GM12878 (cell line): ENCODE data around the gene BCKDHB. TPM values are rescaled to one million over a fixed set of nuclear protein-coding genes. Genes with fewer than 3 reads are reported as not detected.

ENCODE experiments used
- ATAC-seq: fragments of 200-7000 bp; cut with Tn5 transposase; 3 replicates; pipeline ENCODE4 v1.9.1; 2020; ENCODE audit warnings: mild to moderate bottlenecking, moderate library complexity
- BruUV-seq: library from RNA; stranded (reverse); fragments of 400-500 nt; replicated peaks from 2 replicates; lab custom pipeline; 2021; lab: Mats Ljungman, UMichigan
- CTCF ChIA-PET: fragments of 300-600 bp; sonication (Branson Sonifier 250); formaldehyde crosslinking; extraction: SDS; loops from one replicate; lab custom pipeline; 2021; ENCODE audit warnings: inconsistent platforms; lab: Yijun Ruan, JAX
- POLR2A ChIA-PET: fragments of 350-600 bp; formaldehyde crosslinking; extraction: SDS; loops from one replicate; lab custom pipeline; 2021; ENCODE audit warnings: inconsistent platforms; lab: Charles Lee
- RAD21 ChIA-PET: fragments of 300-600 bp; sonication (Branson Sonifier 250); formaldehyde crosslinking; loops from one replicate; lab custom pipeline; 2023; ENCODE audit warnings: antibody characterized with exemption; ENCODE audit not compliant: unreplicated experiment; lab: Charles Lee
- SMC1A ChIA-PET: fragments of 300-600 bp; sonication (Branson Sonifier 250); formaldehyde crosslinking; loops from one replicate; lab custom pipeline; 2023; ENCODE audit not compliant: unreplicated experiment, uncharacterized antibody; lab: Charles Lee
- DNase-seq: peaks from one replicate; pipeline ENCODE4 v3.0.0-alpha.2; 2011; ENCODE audit warnings: low read depth, low spot score
- FAIRE-seq: peaks from 3 replicates; lab custom pipeline; 2011; peaks lifted over from hg19 to GRCh38; lab: Jason Lieb, UNC
- H2AFZ ChIP-seq: 2 replicates; pipeline ENCODE4 v1.6.0; 2011; ENCODE audit warnings: low read depth, low read length, control low read depth; ENCODE audit not compliant: control insufficient read depth
- H3K27ac ChIP-seq: 2 replicates; pipeline ENCODE4 v1.5.1; 2011; ENCODE audit warnings: control low read depth; ENCODE audit not compliant: control insufficient read depth, insufficient read depth
- H3K27me3 ChIP-seq, 2 experiments: replicated peaks in 1 of 2; 2 replicates each; pipeline versions ENCODE4 v1.6.0 to v1.6.1; 2011; ENCODE audit warnings: low read length in 1 of 2; ENCODE audit not compliant: control insufficient read depth in 2 of 2, insufficient read depth in 2 of 2
- H3K36me3 ChIP-seq, 2 experiments: 2 replicates each; pipeline ENCODE4 v1.5.1; 2011; ENCODE audit warnings: low read length in 1 of 2; ENCODE audit not compliant: control insufficient read depth in 2 of 2, insufficient read depth in 2 of 2
- H3K4me1 ChIP-seq: 2 replicates; pipeline ENCODE4 v1.6.1; 2011; ENCODE audit warnings: mild to moderate bottlenecking, low read length, moderate library complexity, mixed read lengths; ENCODE audit not compliant: control insufficient read depth, insufficient read depth
- H3K4me2 ChIP-seq: 2 replicates; pipeline ENCODE4 v1.6.0; 2011; ENCODE audit warnings: control low read depth; ENCODE audit not compliant: control insufficient read depth, insufficient read depth
- H3K4me3 ChIP-seq: fragments of 200-600 bp; sonication (generic); 2 replicates; pipeline ENCODE4 v1.5.1; 2016
- H3K79me2 ChIP-seq: 2 replicates; pipeline ENCODE4 v1.6.0; 2011; ENCODE audit warnings: low read length; ENCODE audit not compliant: control insufficient read depth, insufficient read depth
- H3K9ac ChIP-seq: 2 replicates; pipeline ENCODE4 v1.8.0; 2011; ENCODE audit warnings: low read length, control low read depth, mixed read lengths; ENCODE audit not compliant: control insufficient read depth, insufficient read depth
- H3K9me3 ChIP-seq: replicated peaks from 3 replicates; pipeline ENCODE4 v1.5.1; 2011; ENCODE audit warnings: mild to moderate bottlenecking, low read length; ENCODE audit not compliant: control insufficient read depth, insufficient read depth
- H4K20me1 ChIP-seq: 2 replicates; pipeline ENCODE4 v1.6.0; 2011; ENCODE audit not compliant: control insufficient read depth, insufficient read depth
- ASH2L ChIP-seq: fragments of 300-600, 200-600 bp; sonication (generic); IDR thresholded peaks from 2 replicates; pipeline ENCODE4 v1.6.1; 2017; ENCODE audit warnings: low read depth, mild to moderate bottlenecking, borderline replicate concordance
- CHD4 ChIP-seq: fragments of 200-600 bp; sonication (generic); IDR thresholded peaks from 2 replicates; pipeline ENCODE4 v1.6.1; 2016; ENCODE audit warnings: mild to moderate bottlenecking
- CREB1 ChIP-seq: IDR thresholded peaks from 2 replicates; pipeline ENCODE4 v1.6.1; 2012; ENCODE audit warnings: low read depth, mild to moderate bottlenecking, inconsistent platforms
- HDAC6 ChIP-seq: fragments of 200-600 bp; sonication (generic); IDR thresholded peaks from one replicate; pipeline ENCODE4 v1.8.0; 2017; ENCODE audit warnings: antibody characterized with exemption; ENCODE audit not compliant: unreplicated experiment
- IRF4 ChIP-seq: IDR thresholded peaks from 2 replicates; pipeline ENCODE4 v1.6.1; 2011; ENCODE audit warnings: low read depth, low read length
- LARP7 ChIP-seq: fragments of 450-650 bp; IDR thresholded peaks from 2 replicates; pipeline ENCODE4 v1.6.1; 2017; ENCODE audit warnings: mild to moderate bottlenecking
- NFYA ChIP-seq: IDR thresholded peaks from 2 replicates; pipeline ENCODE4 v1.6.1; 2011; ENCODE audit warnings: low read depth, mild to moderate bottlenecking, low read length, improper control_type of control experiment, borderline replicate concordance
- POLR2AphosphoS5 ChIP-seq: IDR thresholded peaks from 2 replicates; pipeline ENCODE4 v1.6.1; 2011; ENCODE audit warnings: mild to moderate bottlenecking, low read length, inconsistent platforms
- RUNX3 ChIP-seq: IDR thresholded peaks from 2 replicates; pipeline ENCODE4 v1.6.1; 2012; ENCODE audit warnings: low read length, inconsistent platforms
- SMAD1 ChIP-seq: fragments of 450-650 bp; IDR thresholded peaks from 2 replicates; pipeline ENCODE4 v1.6.1; 2018; ENCODE audit warnings: mild to moderate bottlenecking, low read depth; ENCODE audit not compliant: partially characterized antibody
- SP1 ChIP-seq: IDR thresholded peaks from one replicate; pipeline ENCODE4 v1.6.1; 2011; ENCODE audit warnings: low read depth, low read length
- TCF3 ChIP-seq: IDR thresholded peaks from 2 replicates; pipeline ENCODE4 v1.6.1; 2012; ENCODE audit warnings: low read depth, mild to moderate bottlenecking, low read length, borderline replicate concordance; ENCODE audit not compliant: insufficient read depth
- TCF7 ChIP-seq: IDR thresholded peaks from 2 replicates; pipeline ENCODE4 v1.6.1; 2014; ENCODE audit warnings: antibody characterized with exemption, borderline replicate concordance
- WGBS: methylation state at CpG from one replicate; pipeline ENCODE4 v1.1.6; 2016; ENCODE audit warnings: low lambda C conversion rate; ENCODE audit not compliant: insufficient replicate concordance, insufficient coverage; ENCODE audit errors: missing lambda C conversion rate; 5-methylcytosine and 5-hydroxymethylcytosine counted together
- in situ Hi-C: fragments of 300-500 bp; cut with MboI; formaldehyde crosslinking; loops from 9 replicates; pipeline ENCODE4 v1.14.3; 2018; ENCODE audit warnings: mixed read lengths
- intact Hi-C: fragments of 100-400 bp; cut with micrococcal nuclease; formaldehyde crosslinking; loops from one replicate; pipeline ENCODE4 v1.14.2; 2022; ENCODE audit not compliant: unreplicated experiment
- polyA plus RNA-seq, 11 experiments: library from polyadenylated mRNA; depleted of rRNA in 4 of 11; unstranded in 6 of 11; stranded (reverse) in 5 of 11; fragments of >200 nt; fragmentation: Nextera tagmentation in 4 of 11; fragmentation: Illumina TruSeq in 1 of 11; extraction: Ambion mirVana in 4 of 11; extraction: Trizol in 1 of 11; gene quantifications; 1 replicate in 1 of 11; 2 replicates in 10 of 11; pipeline versions ENCODE4 v1.2.1 to v1.2.3, GENCODE V29; 2011 to 2016; ENCODE audit warnings: inconsistent platforms in 2 of 11, missing spikeins in 2 of 11, low read depth in 1 of 11
- total RNA-seq, 4 experiments: library from RNA; depleted of rRNA in 3 of 4; stranded (reverse); fragments of >200 nt in 3 of 4; fragmentation: Illumina TruSeq in 1 of 4; extraction: Trizol in 1 of 4; gene quantifications; 2 replicates each; pipeline versions ENCODE4 v1.2.1 to v1.2.3, GENCODE V29; 2013 to 2021
- TF ChIP-seq, protein P1 (sequence below): fragments of 450-650 bp; formaldehyde crosslinking; IDR thresholded peaks from 2 replicates; pipeline ENCODE4 v1.5.0; 2022; ENCODE audit warnings: mild to moderate bottlenecking, missing genetic modification characterization
- TF ChIP-seq, protein P2 (sequence below): fragments of 450-650 bp; conservative IDR thresholded peaks from 2 replicates; pipeline ENCODE4 v1.6.1; 2017; ENCODE audit warnings: mild to moderate bottlenecking, moderate library complexity

BCKDHB gene
- total and polyA plus RNA-seq, 10 of the 15 experiments (the other 5 are each of a cell fraction or from before 2014, with no cell fraction given): 12.9 to 57.1 (median 25.3) TPM

DNA sequence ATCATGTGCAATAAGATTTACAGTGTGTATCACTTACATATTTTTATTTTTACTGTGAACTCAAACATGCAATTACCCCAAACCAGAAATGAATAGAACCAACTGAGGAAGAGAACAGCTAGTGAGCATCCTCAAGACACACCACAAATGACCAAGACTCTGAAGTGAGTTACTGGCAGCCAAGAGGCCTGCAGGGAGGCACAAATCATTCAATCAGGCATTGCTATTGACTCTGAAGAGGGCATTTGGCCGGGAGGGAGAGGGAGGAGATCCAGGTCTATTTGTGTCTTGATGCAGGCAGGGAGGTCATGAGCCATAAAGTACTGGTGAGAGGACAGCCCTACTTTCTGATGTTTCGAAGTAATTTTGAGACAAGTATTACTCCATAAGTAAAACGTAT lies 257.7 kb downstream of the BCKDHB start:
- H4K20me1 ChIP-seq: no peaks in the 10 kb centered on the region
- no peak for DNase-seq
- RAD21 ChIA-PET: no interaction called here
- intact Hi-C loops: no loop called here
- CTCF ChIA-PET: no interaction called here
- no peaks in the 10 kb centered on the region for H3K36me3 ChIP-seq
- no peak overlapping the region for H3K4me2 ChIP-seq
- no peak overlapping the region for H3K27ac ChIP-seq
- H3K4me1 ChIP-seq: no peaks in the 10 kb centered on the region
- TF ChIP-seq NFYA (no peak), CREB1 (no peak), RUNX3 (no peak)
- no peak overlapping the region for H3K4me3 ChIP-seq
- no peaks in the 10 kb centered on the region for H3K27me3 ChIP-seq
- no peaks in the 10 kb centered on the region for H3K9me3 ChIP-seq
- POLR2A ChIA-PET: no interaction called here
- no peaks in the 10 kb centered on the region for H3K79me2 ChIP-seq
- FAIRE-seq: no peak
- no peak overlapping the region for H2AFZ ChIP-seq
- 62% methylated on average over 3 of the region's 3 CpGs for WGBS
- no peak overlapping the region for H3K9ac ChIP-seq
- in situ Hi-C loops: no loop called here
- no TSS peak for BruUV-seq
- ATAC-seq: no peak
- SMC1A ChIA-PET: no interaction called here

DNA sequence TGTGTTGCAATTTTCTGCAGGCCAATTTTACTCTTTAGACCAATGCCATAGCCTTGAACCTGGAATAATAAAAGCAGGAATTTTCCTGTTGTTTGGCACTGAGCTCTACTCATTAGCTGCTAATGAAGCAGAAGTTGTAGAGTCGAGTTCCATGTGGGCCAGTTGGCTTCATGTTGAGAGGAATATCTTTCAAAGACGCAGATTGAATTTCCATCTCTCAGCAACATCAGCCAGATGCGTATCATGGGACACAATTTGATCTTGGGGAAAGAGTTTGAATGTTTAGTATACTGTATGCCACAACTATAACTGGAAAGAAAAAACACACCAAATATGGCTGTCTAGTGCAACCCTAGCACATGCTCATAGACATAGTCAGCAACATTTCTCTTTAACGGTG lies 259.6 kb downstream of the BCKDHB start:
- no peak overlapping the region for H3K27ac ChIP-seq
- ChIA-PET POLR2A (no interaction called here), SMC1A (no interaction called here), CTCF (no interaction called here), RAD21 (no interaction called here)
- H3K9me3 ChIP-seq: no peaks in the 10 kb centered on the region
- no peak overlapping the region for H3K4me2 ChIP-seq
- no peak overlapping the region for H2AFZ ChIP-seq
- no peaks in the 10 kb centered on the region for H3K36me3 ChIP-seq
- 73% methylated on average over 4 of the region's 4 CpGs for WGBS
- H3K9ac ChIP-seq: no peak overlapping the region
- no peaks in the 10 kb centered on the region for H4K20me1 ChIP-seq
- intact Hi-C loops (no loop called here), in situ Hi-C loops (no loop called here)
- no peaks in the 10 kb centered on the region for H3K79me2 ChIP-seq
- DNase-seq (no peak), ATAC-seq (no peak), FAIRE-seq (no peak)
- no TSS peak for BruUV-seq
- no peaks in the 10 kb centered on the region for H3K4me1 ChIP-seq
- no peaks in the 10 kb centered on the region for H3K27me3 ChIP-seq
- H3K4me3 ChIP-seq: no peak overlapping the region
- no peak for TF ChIP-seq IRF4
- TF ChIP-seq, protein P1, sequence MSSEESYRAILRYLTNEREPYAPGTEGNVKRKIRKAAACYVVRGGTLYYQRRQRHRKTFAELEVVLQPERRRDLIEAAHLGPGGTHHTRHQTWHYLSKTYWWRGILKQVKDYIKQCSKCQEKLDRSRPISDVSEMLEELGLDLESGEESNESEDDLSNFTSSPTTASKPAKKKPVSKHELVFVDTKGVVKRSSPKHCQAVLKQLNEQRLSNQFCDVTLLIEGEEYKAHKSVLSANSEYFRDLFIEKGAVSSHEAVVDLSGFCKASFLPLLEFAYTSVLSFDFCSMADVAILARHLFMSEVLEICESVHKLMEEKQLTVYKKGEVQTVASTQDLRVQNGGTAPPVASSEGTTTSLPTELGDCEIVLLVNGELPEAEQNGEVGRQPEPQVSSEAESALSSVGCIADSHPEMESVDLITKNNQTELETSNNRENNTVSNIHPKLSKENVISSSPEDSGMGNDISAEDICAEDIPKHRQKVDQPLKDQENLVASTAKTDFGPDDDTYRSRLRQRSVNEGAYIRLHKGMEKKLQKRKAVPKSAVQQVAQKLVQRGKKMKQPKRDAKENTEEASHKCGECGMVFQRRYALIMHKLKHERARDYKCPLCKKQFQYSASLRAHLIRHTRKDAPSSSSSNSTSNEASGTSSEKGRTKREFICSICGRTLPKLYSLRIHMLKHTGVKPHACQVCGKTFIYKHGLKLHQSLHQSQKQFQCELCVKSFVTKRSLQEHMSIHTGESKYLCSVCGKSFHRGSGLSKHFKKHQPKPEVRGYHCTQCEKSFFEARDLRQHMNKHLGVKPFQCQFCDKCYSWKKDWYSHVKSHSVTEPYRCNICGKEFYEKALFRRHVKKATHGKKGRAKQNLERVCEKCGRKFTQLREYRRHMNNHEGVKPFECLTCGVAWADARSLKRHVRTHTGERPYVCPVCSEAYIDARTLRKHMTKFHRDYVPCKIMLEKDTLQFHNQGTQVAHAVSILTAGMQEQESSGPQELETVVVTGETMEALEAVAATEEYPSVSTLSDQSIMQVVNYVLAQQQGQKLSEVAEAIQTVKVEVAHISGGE (CRISPR knock-in tag): no peak
- TF ChIP-seq LARP7: no peak
- TF ChIP-seq CHD4: no peak
- no peak for TF ChIP-seq POLR2AphosphoS5
- no peak for TF ChIP-seq TCF3
- TF ChIP-seq SP1: no peak
- no peak for TF ChIP-seq HDAC6
- no peak for TF ChIP-seq SMAD1
- TF ChIP-seq, protein P2, sequence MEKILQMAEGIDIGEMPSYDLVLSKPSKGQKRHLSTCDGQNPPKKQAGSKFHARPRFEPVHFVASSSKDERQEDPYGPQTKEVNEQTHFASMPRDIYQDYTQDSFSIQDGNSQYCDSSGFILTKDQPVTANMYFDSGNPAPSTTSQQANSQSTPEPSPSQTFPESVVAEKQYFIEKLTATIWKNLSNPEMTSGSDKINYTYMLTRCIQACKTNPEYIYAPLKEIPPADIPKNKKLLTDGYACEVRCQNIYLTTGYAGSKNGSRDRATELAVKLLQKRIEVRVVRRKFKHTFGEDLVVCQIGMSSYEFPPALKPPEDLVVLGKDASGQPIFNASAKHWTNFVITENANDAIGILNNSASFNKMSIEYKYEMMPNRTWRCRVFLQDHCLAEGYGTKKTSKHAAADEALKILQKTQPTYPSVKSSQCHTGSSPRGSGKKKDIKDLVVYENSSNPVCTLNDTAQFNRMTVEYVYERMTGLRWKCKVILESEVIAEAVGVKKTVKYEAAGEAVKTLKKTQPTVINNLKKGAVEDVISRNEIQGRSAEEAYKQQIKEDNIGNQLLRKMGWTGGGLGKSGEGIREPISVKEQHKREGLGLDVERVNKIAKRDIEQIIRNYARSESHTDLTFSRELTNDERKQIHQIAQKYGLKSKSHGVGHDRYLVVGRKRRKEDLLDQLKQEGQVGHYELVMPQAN: no peak
- no peak for TF ChIP-seq TCF7
- TF ChIP-seq ASH2L: no peak
